ENCODE data around the gene JMJD6.

DNA sequence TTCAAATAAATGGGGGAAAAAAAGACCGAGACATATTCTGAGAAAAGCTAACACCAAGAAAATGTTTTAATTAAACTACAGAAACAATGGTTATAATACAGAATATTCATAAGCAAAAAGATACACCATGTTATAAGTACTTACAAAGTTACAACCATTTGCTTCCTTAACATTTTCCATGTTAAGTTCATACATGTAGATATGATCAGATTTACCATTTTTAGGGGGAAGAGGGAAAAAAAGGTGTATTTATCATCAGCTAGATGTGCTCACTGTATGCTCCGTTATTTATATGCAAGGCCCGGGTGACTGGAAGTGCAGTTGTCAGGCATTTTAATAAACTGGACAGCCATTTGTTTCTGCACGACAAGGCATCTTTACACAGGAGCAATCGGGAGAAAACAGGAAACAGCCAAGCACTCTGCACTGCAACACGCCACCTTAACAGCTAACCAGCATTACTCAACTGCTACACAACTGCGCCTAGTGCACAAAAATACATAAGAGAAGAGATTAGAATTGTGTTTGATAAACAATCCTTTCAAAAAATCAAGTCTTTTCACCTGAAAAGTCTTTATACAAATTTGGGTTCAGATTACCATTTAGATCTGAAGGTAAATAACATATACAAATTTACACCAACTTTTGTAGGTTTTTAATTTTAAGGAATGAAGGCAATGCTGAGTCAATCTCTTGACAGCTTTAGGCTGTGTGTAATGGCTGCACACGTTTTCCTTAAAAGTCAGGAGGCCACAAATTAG is 7.9 kb upstream of the JMJD6 start:
- TF ChIP-seq CTCF (IDR thresholded peaks at IDR 0.05), result no peak
- TF ChIP-seq POLR2A (IDR thresholded peaks at IDR 0.05), result no peak

Data from Peyer's patch (tissue), 4 donors.